Activated B cell treated with CpG ODN at 0.5 μM for 24 hours (primary cell): ENCODE results near the gene ATOX1. TPM values are rescaled to one million over a fixed set of nuclear protein-coding genes. Genes with fewer than 3 reads are reported as not detected.
A peak's percentile ranks its signal among the peaks of the same experiment; 100 is the strongest.

Experiments
- ATAC-seq: fragments of 200-7000 bp; cut with Tn5 transposase; one replicate; pipeline ENCODE4 v1.10.0; 2021; ENCODE audit warnings: low read depth, mild to moderate bottlenecking, moderate library complexity
- CTCF ChIA-PET: fragments of 350-600 bp; sonication (Branson Sonifier 250); formaldehyde crosslinking; loops from one replicate; lab custom pipeline; 2021; ENCODE audit warnings: antibody characterized with exemption; lab: Charles Lee
- POLR2A ChIA-PET: fragments of 350-600 bp; sonication (Branson Sonifier 250); formaldehyde crosslinking; loops from one replicate; lab custom pipeline; 2021; ENCODE audit warnings: antibody characterized with exemption; lab: Charles Lee
- DNase-seq: peaks from one replicate; pipeline ENCODE4 v3.0.0; 2022
- H3K27ac Mint-ChIP-seq: one replicate; pipeline ENCODE4 v1.8.0; 2020; ENCODE audit warnings: mixed read lengths
- H3K27me3 Mint-ChIP-seq: one replicate; pipeline ENCODE4 v1.8.0; 2021; ENCODE audit warnings: mixed read lengths
- H3K36me3 Mint-ChIP-seq: one replicate; pipeline ENCODE4 v1.8.0; 2021; ENCODE audit warnings: low read depth, mixed read lengths
- H3K4me1 Mint-ChIP-seq: one replicate; pipeline ENCODE4 v1.8.0; 2021; ENCODE audit warnings: mixed read lengths
- H3K4me3 Mint-ChIP-seq: one replicate; pipeline ENCODE4 v1.8.0; 2020; ENCODE audit warnings: mild to moderate bottlenecking, mixed read lengths
- H3K9me3 Mint-ChIP-seq: one replicate; pipeline ENCODE4 v1.8.0; 2020; ENCODE audit warnings: mixed read lengths
- CTCF ChIP-seq: fragments of 200-600 bp; IDR thresholded peaks from one replicate; pipeline ENCODE4 v1.8.0; 2022; ENCODE audit warnings: antibody characterized with exemption, mild to moderate bottlenecking
- intact Hi-C: fragments of 100-400 bp; cut with micrococcal nuclease; formaldehyde crosslinking; loops from one replicate; pipeline ENCODE4 v1.15.1; 2024
- total RNA-seq: library from RNA; stranded (reverse); gene quantifications from 2 replicates; pipeline ENCODE4 v1.2.3, GENCODE V29; 2022

The ATOX1 gene
- total RNA-seq, result 61.2 and 66.6 TPM in 2 replicates

GRCh38 chr5:151758430-151759241, at the start of gene ATOX1:
Gene ATOX1, minus strand, starts transcription at chr5:151758631. Its CDS starts 80 bp downstream, at chr5:151758551.
- ATAC-seq (peak; percentile 100), DNase-seq (peak; percentile 91)
- Mint-ChIP-seq H3K27me3 (no peaks in the 10 kb centered on the region), H3K4me3 (peak within 1 kb of the TSS; percentile 89), H3K27ac (peak within 1 kb of the TSS; percentile 84), H3K4me1 (peaks cover 38% of the 10 kb centered on the region), H3K36me3 (peaks cover 1% of the 10 kb centered on the region), H3K9me3 (no peaks in the 10 kb centered on the region)
- POLR2A ChIA-PET, result interaction anchor here (0.6 to 4.5 kb wide), 5 partner anchors 9 to 1132 kb away, joined by 3 to 134 read pairs (median 8); partner anchors contain the start of gene G3BP1
- CTCF ChIA-PET, result interaction anchor here (1.2 kb wide), 1 partner anchor 13 kb away, joined by 3 read pairs; the partner anchor contains the start of gene G3BP1
- intact Hi-C loops, result loop anchor here (1.0 to 5.0 kb wide), 5 partner anchors 9 to 546 kb away; partner anchors contain the start of gene G3BP1
- TF ChIP-seq CTCF, result no peak

- Mint-ChIP-seq H3K4me1 (peaks cover 10% of the 10 kb centered on the region), H3K27me3 (no peaks in the 10 kb centered on the region), H3K27ac (peak overlapping the region; percentile 47), H3K9me3 (no peaks in the 10 kb centered on the region), H3K36me3 (peaks cover 86% of the 10 kb centered on the region), H3K4me3 (no peak overlapping the region)
- CTCF ChIA-PET, result interaction anchor here (0.7 kb wide), 1 partner anchor 290 kb away, joined by 3 read pairs; no protein-coding TSS in a partner anchor
- TF ChIP-seq CTCF, result no peak
- DNase-seq (no peak), ATAC-seq (no peak)
- intact Hi-C loops, result no loop called here
- POLR2A ChIA-PET, result no interaction called here
Measured at GRCh38 chr5:151805414-151806223, 47.2 kb upstream of the ATOX1 start.

GRCh38 chr5:151800532-151800931, 42.1 kb upstream of the ATOX1 start:
- no peak for TF ChIP-seq CTCF
- no peak overlapping the region for H3K4me3 Mint-ChIP-seq
- ATAC-seq (no peak), DNase-seq (no peak)
- POLR2A ChIA-PET, result interaction anchor here (1.8 kb wide), 1 partner anchor 29 kb away, joined by 10 read pairs; the partner anchor contains the start of gene G3BP1
- no peak overlapping the region for H3K27ac Mint-ChIP-seq
- intact Hi-C loops, result no loop called here
- no peaks in the 10 kb centered on the region for H3K27me3 Mint-ChIP-seq
- no peaks in the 10 kb centered on the region for H3K9me3 Mint-ChIP-seq
- peaks cover 87% of the 10 kb centered on the region for H3K36me3 Mint-ChIP-seq
- peaks cover 4% of the 10 kb centered on the region for H3K4me1 Mint-ChIP-seq
- CTCF ChIA-PET, result no interaction called here

GRCh38 chr5:151799407-151799806, 41.0 kb upstream of the ATOX1 start:
- H3K4me3 Mint-ChIP-seq, result no peak overlapping the region
- no peak overlapping the region for H3K27ac Mint-ChIP-seq
- ChIA-PET POLR2A (interaction anchor here (1.8 kb wide), 1 partner anchor 27 kb away, joined by 10 read pairs; the partner anchor contains the start of gene G3BP1), CTCF (interaction anchor here (1.2 kb wide), 1 partner anchor 10 kb away, joined by 5 read pairs; no protein-coding TSS in a partner anchor)
- H3K9me3 Mint-ChIP-seq, result no peaks in the 10 kb centered on the region
- no peak for TF ChIP-seq CTCF
- no peaks in the 10 kb centered on the region for H3K27me3 Mint-ChIP-seq
- DNase-seq, result no peak
- H3K4me1 Mint-ChIP-seq, result no peaks in the 10 kb centered on the region
- H3K36me3 Mint-ChIP-seq, result peaks cover 87% of the 10 kb centered on the region
- intact Hi-C loops, result no loop called here
- ATAC-seq, result no peak
